CD14-positive monocyte (primary cell): ENCODE results near the gene FUS. TPM values are rescaled to one million over a fixed set of nuclear protein-coding genes. Genes with fewer than 3 reads are reported as not detected.

ENCODE experiments used
- DNase-seq, 3 donors: peaks; one replicate each; pipeline ENCODE4 v3.0.0-alpha.2; 2011 to 2022
- H2AFZ ChIP-seq: 2 replicates; pipeline ENCODE4 v1.6.0; 2012; ENCODE audit warnings: mild to moderate bottlenecking, low read depth, low read length, inconsistent platforms; ENCODE audit not compliant: insufficient read depth, poor library complexity, severe bottlenecking
- H3K27ac ChIP-seq, 2 donors: 1 replicate in 1 of 2; 2 replicates in 1 of 2; pipeline ENCODE4 v1.5.1; 2012 to 2013; ENCODE audit warnings: low read length in 2 of 2, control low read depth in 1 of 2, inconsistent platforms in 1 of 2, low read depth in 1 of 2, mild to moderate bottlenecking in 1 of 2
- H3K27me3 ChIP-seq, 2 donors: one replicate each; pipeline versions ENCODE4 v1.6.0 to v1.6.1; 2011 to 2013; ENCODE audit warnings: low read length in 2 of 2; ENCODE audit not compliant: control insufficient read depth in 2 of 2, insufficient read depth in 2 of 2
- H3K36me3 ChIP-seq, 2 donors: replicated peaks in 1 of 2; 1 replicate in 1 of 2; 2 replicates in 1 of 2; pipeline versions ENCODE4 v1.5.1 to v1.6.1; 2012 to 2013; ENCODE audit warnings: low read length in 2 of 2, control low read depth in 1 of 2, inconsistent platforms in 1 of 2, mild to moderate bottlenecking in 1 of 2; ENCODE audit not compliant: insufficient read depth in 2 of 2, control insufficient read depth in 1 of 2
- H3K4me1 ChIP-seq, 2 donors: 1 replicate in 1 of 2; 2 replicates in 1 of 2; pipeline versions ENCODE4 v1.5.1 to v1.6.1; 2012 to 2013; ENCODE audit warnings: low read length in 2 of 2, control low read depth in 1 of 2, inconsistent platforms in 1 of 2, mild to moderate bottlenecking in 1 of 2, moderate library complexity in 1 of 2; ENCODE audit not compliant: insufficient read depth in 2 of 2, control insufficient read depth in 1 of 2
- H3K4me2 ChIP-seq: replicated peaks from 2 replicates; pipeline ENCODE3; 2012; ENCODE audit warnings: low read length, moderate library complexity, mild to moderate bottlenecking; ENCODE audit not compliant: poor library complexity, severe bottlenecking; ENCODE audit errors: extremely low read depth
- H3K4me3 ChIP-seq, 3 experiments: fragments of 200-600 bp in 1 of 3; sonication (generic) in 1 of 3; replicated peaks in 1 of 3; 1 replicate in 2 of 3; 2 replicates in 1 of 3; pipeline ENCODE4 v1.5.1; 2011 to 2013; ENCODE audit warnings: low read length in 3 of 3, mild to moderate bottlenecking in 3 of 3, control low read depth in 2 of 3, low read depth in 2 of 3, inconsistent platforms in 1 of 3, moderate library complexity in 1 of 3
- H3K79me2 ChIP-seq: 2 replicates; pipeline ENCODE4 v1.6.0; 2012; ENCODE audit warnings: mild to moderate bottlenecking, control low read depth, inconsistent platforms, low read length, moderate library complexity; ENCODE audit not compliant: insufficient read depth
- H3K9ac ChIP-seq: 2 replicates; pipeline ENCODE4 v1.6.0; 2017; ENCODE audit warnings: low read length, mild to moderate bottlenecking; ENCODE audit not compliant: insufficient read depth, poor library complexity, severe bottlenecking
- H3K9me3 ChIP-seq, 2 donors: replicated peaks in 1 of 2; 1 replicate in 1 of 2; 2 replicates in 1 of 2; pipeline versions ENCODE4 v1.5.1 to v1.6.1; 2012 to 2013; ENCODE audit warnings: low read length in 2 of 2, control low read depth in 1 of 2; ENCODE audit not compliant: control insufficient read depth in 1 of 2, insufficient read depth in 1 of 2
- H4K20me1 ChIP-seq: 2 replicates; pipeline ENCODE4 v1.6.0; 2012; ENCODE audit warnings: mild to moderate bottlenecking, low read length, control low read depth, moderate library complexity; ENCODE audit not compliant: insufficient read depth
- H3K27ac Mint-ChIP-seq, 7 donors: one replicate each; pipeline ENCODE4 v1.8.0; 2020; ENCODE audit warnings: mild to moderate bottlenecking in 7 of 7, mixed read lengths in 7 of 7, moderate library complexity in 6 of 7, inconsistent platforms in 2 of 7
- H3K27me3 Mint-ChIP-seq, 3 donors: one replicate each; pipeline ENCODE4 v1.8.0; 2021 to 2022; ENCODE audit warnings: low read depth in 3 of 3, mild to moderate bottlenecking in 3 of 3, mixed read lengths in 3 of 3, moderate library complexity in 3 of 3, inconsistent platforms in 1 of 3
- H3K36me3 Mint-ChIP-seq, 2 donors: one replicate each; pipeline ENCODE4 v1.8.0; 2020; ENCODE audit warnings: mixed read lengths in 2 of 2, inconsistent platforms in 1 of 2, mild to moderate bottlenecking in 1 of 2
- H3K4me1 Mint-ChIP-seq: one replicate; pipeline ENCODE4 v1.8.0; 2020; ENCODE audit warnings: mild to moderate bottlenecking, mixed read lengths
- H3K4me3 Mint-ChIP-seq, 2 donors: one replicate each; pipeline ENCODE4 v1.8.0; 2020; ENCODE audit warnings: mild to moderate bottlenecking in 2 of 2, mixed read lengths in 2 of 2, moderate library complexity in 1 of 2
- H3K9me3 Mint-ChIP-seq, 7 donors: one replicate each; pipeline ENCODE4 v1.8.0; 2020 to 2022; ENCODE audit warnings: mixed read lengths in 7 of 7, mild to moderate bottlenecking in 6 of 7, moderate library complexity in 6 of 7, inconsistent platforms in 2 of 7
- WGBS: methylation state at CpG from one replicate; pipeline ENCODE4 v1.1.5; 2013; ENCODE audit warnings: missing lambda C conversion rate; ENCODE audit not compliant: insufficient coverage; 5-methylcytosine and 5-hydroxymethylcytosine counted together
- intact Hi-C, 2 donors: fragments of 100-400 bp; cut with micrococcal nuclease; formaldehyde crosslinking; loops; one replicate each; pipeline versions ENCODE4 v1.15.0 to v1.15.1; 2023
- polyA plus RNA-seq, 3 donors: library from polyadenylated mRNA; depleted of rRNA in 1 of 3; unstranded in 2 of 3; stranded (reverse) in 1 of 3; fragments of 300-500 nt in 2 of 3; fragments of >200 nt in 1 of 3; fragmentation: Illumina TruSeq in 2 of 3; gene quantifications; 1 replicate in 2 of 3; 2 replicates in 1 of 3; pipeline ENCODE4 v1.2.3, GENCODE V29; 2012 to 2021
- TF ChIP-seq, protein P1 (sequence below): fragments of 200-600 bp; IDR thresholded peaks from one replicate; pipeline ENCODE4 v1.8.0; 2022; ENCODE audit warnings: antibody characterized with exemption, mild to moderate bottlenecking

Gene FUS
- polyA plus RNA-seq, 3 donors, result 54.9 to 246 (median 78.5) TPM

DNA sequence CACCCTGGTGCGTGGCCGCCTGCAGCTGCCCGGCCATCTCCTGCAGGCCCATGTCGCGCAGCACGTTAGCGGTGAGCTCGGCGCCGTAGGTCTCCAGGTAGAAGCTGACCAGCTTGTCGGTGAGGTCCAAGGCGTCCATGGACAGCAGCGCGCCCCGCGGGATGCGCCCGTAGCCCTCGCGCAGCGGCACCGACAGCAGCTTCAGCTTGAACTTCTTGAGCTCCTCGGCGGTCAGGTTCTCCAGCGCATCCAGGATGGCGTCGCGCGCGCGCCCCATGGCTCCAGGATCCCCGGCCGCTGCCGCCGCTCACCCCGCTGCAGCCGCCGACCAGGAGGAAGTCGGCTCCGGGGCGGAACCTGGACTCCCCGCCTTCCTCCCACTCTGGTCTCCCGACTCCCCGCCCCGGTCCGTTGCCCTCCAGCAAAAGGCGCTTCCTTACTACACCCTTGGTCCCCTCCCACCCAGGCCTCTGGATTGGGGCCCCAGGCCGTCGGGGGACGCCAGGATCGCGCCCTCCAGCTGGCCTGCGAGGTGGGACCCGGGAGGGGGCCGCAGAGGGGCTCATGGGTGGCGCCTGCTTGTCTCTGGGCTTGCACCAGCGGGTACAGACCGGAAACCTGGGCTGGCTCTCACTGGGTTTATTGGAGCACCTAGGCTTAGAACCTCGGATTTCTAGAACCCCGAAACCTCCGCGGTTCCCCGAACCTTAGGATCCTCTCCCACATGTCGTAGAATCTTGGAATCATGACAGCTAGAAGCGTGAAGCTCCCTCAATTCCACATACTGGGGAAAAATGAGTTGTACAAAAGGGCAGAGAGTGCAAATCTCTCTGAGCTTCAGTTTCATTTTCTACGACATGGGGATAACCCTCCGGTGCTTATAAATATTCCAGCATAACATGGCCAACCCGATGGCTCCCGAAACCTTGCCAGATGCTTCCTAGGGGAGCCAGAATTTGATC is 22.8 kb downstream of the FUS start, which contains the start of gene PYCARD:
Gene PYCARD, minus strand, starts transcription at position 347 of the 962 bp plus-strand sequence. Its CDS starts 70 bp downstream, at position 277.
- Mint-ChIP-seq H3K27me3 (peaks cover 5 to 9% (median 6%) of the 10 kb centered on the region in 3 donors), H3K4me3 (peak within 1 kb of the TSS; percentile 97 to 99), H3K4me1 (peaks cover 72% of the 10 kb centered on the region), H3K36me3 (peaks cover 21 to 33% of the 10 kb centered on the region in 2 donors), H3K9me3 (no peaks in the 10 kb centered on the region), H3K27ac (peak within 1 kb of the TSS; percentile 85 to 97 (median 92))
- under 1% methylated on average over 61 of the region's 69 CpGs for WGBS
- H3K36me3 ChIP-seq, result peaks cover 12 to 21% of the 10 kb centered on the region in 2 donors
- peak within 1 kb of the TSS; percentile 84 for H2AFZ ChIP-seq
- H4K20me1 ChIP-seq, result peaks cover 45% of the 10 kb centered on the region
- H3K9ac ChIP-seq, result peak within 1 kb of the TSS; percentile 86
- peak within 1 kb of the TSS; percentile 61 to 85 for H3K27ac ChIP-seq
- H3K4me3 ChIP-seq, result peak within 1 kb of the TSS; percentile 63 to 94 (median 92)
- H3K79me2 ChIP-seq, result peaks cover 57% of the 10 kb centered on the region
- intact Hi-C loops, result loop anchor here (2.0 to 5.0 kb wide), 4 partner anchors 14 to 240 kb away; partner anchors contain the start of genes PYDC1 (in 1 of the 2) and ZNF843 (in 1 of the 2)
- no peaks in the 10 kb centered on the region for H3K27me3 ChIP-seq
- H3K9me3 ChIP-seq, result no peaks in the 10 kb centered on the region
- peak; percentile 46 to 65 (median 57) for DNase-seq
- H3K4me1 ChIP-seq, result peaks cover 52 to 69% of the 10 kb centered on the region in 2 donors
- H3K4me2 ChIP-seq, result peak within 1 kb of the TSS; percentile 85
- TF ChIP-seq, protein P1, sequence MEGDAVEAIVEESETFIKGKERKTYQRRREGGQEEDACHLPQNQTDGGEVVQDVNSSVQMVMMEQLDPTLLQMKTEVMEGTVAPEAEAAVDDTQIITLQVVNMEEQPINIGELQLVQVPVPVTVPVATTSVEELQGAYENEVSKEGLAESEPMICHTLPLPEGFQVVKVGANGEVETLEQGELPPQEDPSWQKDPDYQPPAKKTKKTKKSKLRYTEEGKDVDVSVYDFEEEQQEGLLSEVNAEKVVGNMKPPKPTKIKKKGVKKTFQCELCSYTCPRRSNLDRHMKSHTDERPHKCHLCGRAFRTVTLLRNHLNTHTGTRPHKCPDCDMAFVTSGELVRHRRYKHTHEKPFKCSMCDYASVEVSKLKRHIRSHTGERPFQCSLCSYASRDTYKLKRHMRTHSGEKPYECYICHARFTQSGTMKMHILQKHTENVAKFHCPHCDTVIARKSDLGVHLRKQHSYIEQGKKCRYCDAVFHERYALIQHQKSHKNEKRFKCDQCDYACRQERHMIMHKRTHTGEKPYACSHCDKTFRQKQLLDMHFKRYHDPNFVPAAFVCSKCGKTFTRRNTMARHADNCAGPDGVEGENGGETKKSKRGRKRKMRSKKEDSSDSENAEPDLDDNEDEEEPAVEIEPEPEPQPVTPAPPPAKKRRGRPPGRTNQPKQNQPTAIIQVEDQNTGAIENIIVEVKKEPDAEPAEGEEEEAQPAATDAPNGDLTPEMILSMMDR, result no peak

DNA sequence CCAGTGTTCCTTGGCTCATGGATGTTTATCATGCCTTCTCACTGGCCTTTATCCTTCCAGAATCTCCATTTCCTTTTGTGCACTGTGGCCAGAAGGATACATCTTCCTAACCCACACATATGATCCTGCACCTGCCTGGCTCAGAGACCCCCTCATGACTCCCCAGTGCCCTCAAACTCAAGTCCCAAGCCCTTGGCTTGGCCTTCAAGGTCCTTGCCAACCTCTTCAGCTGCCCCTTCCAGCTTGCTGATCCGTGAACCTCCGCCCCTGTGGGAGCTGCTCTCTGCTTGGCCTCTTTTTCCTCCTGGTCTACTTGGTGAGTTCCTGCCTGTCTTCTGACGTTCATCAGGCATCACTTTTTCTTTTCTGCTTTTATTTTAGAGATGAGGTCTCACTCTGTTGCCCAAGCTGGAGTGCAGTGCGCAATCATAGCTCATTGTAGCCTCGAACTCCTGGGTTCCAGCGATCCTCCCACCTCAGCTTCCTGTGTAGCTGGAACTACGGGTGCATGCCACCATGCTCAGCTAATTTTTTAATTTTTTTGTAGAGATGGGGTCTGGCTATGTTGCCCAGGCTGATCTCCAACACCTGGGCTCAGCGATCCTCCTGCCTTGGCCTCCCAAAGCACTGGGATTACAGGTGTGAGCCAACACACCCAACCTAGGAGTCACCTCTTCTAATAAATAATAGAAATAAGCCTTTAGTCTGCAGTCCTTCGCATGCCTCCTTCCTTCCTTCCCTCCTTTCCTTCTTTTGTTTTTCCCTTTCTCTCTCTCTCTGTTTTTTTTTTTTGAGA is 25.1 kb downstream of the FUS start:
- 68% methylated on average over 5 of the region's 9 CpGs for WGBS
- H4K20me1 ChIP-seq, result peaks cover 22% of the 10 kb centered on the region
- no peak overlapping the region for H3K9ac ChIP-seq
- no peak for DNase-seq
- H3K27me3 Mint-ChIP-seq, result peaks cover 7 to 14% (median 9%) of the 10 kb centered on the region in 3 donors
- peak overlapping the region in 1 of 3 experiments; percentile 92 for H3K4me3 ChIP-seq
- H3K4me3 Mint-ChIP-seq, result peak overlapping the region in 1 of 2 donors; percentile 46
- H3K27me3 ChIP-seq, result no peaks in the 10 kb centered on the region
- H3K27ac Mint-ChIP-seq, result peak overlapping the region in 2 of 7 donors; percentile 10 to 56
- no peak overlapping the region for H3K4me2 ChIP-seq
- no peak overlapping the region for H3K27ac ChIP-seq
- H3K4me1 Mint-ChIP-seq, result peaks cover 54% of the 10 kb centered on the region
- H3K36me3 Mint-ChIP-seq, result peaks cover 8 to 12% of the 10 kb centered on the region in 2 donors
- TF ChIP-seq, protein P1, result no peak
- H3K9me3 Mint-ChIP-seq, result no peaks in the 10 kb centered on the region
- H3K9me3 ChIP-seq, result no peaks in the 10 kb centered on the region
- no peak overlapping the region for H2AFZ ChIP-seq
- H3K36me3 ChIP-seq, result peaks cover 3 to 4% of the 10 kb centered on the region in 2 donors
- peaks cover 32 to 45% of the 10 kb centered on the region in 2 donors for H3K4me1 ChIP-seq
- intact Hi-C loops, result loop anchor here (5.0 kb wide), 3 partner anchors 57 to 237 kb away; partner anchors contain the start of gene ZNF843 (in 1 of the 2)
- peaks cover 39% of the 10 kb centered on the region for H3K79me2 ChIP-seq
